HG03432 (cell line): ENCODE measurements around the gene SMARCB1.

ENCODE experiments used
- ATAC-seq: cut with Tn5 transposase; IDR thresholded peaks from one replicate; pipeline ENCODE4 v1.9.1; 2021; ENCODE audit warnings: mild to moderate bottlenecking, moderate library complexity; ENCODE audit not compliant: unreplicated experiment

SMARCB1 gene

GRCh38 chr22:23779731-23780130 lies 7.0 kb upstream of the SMARCB1 start:
- ATAC-seq: no peak

- no peak for ATAC-seq
Measured at GRCh38 chr22:23780146-23780748, 6.5 kb upstream of the SMARCB1 start.

- no peak for ATAC-seq
Measured at GRCh38 chr22:23781065-23781464, 5.7 kb upstream of the SMARCB1 start.

- no peak for ATAC-seq
Measured at GRCh38 chr22:23781511-23782183, 5.1 kb upstream of the SMARCB1 start.

- ATAC-seq: no peak
Measured at GRCh38 chr22:23782252-23782651, 4.5 kb upstream of the SMARCB1 start.

- no peak for ATAC-seq
Measured at GRCh38 chr22:23782703-23783102, 4.1 kb upstream of the SMARCB1 start.

- ATAC-seq: no peak
Measured at GRCh38 chr22:23783265-23784150, 3.3 kb upstream of the SMARCB1 start.

- no peak for ATAC-seq
Measured at GRCh38 chr22:23784215-23784732, 2.5 kb upstream of the SMARCB1 start.

GRCh38 chr22:23786261-23786710 lies 480 bp upstream of the SMARCB1 start:
- no peak for ATAC-seq

- peak; percentile 18 for ATAC-seq
Measured at GRCh38 chr22:23787600-23787896, 782 bp downstream of the SMARCB1 start.

GRCh38 chr22:23787910-23788309 lies 1.1 kb downstream of the SMARCB1 start:
- ATAC-seq: no peak

GRCh38 chr22:23789121-23789520 lies 2.4 kb downstream of the SMARCB1 start:
- no peak for ATAC-seq

GRCh38 chr22:23789638-23790037 lies 2.9 kb downstream of the SMARCB1 start:
- ATAC-seq: no peak

- no peak for ATAC-seq
Measured at GRCh38 chr22:23790819-23791737, 4.3 kb downstream of the SMARCB1 start.

- no peak for ATAC-seq
Measured at GRCh38 chr22:23791738-23792645, 5.2 kb downstream of the SMARCB1 start.

- ATAC-seq: no peak
Measured at GRCh38 chr22:23793326-23793725, 6.6 kb downstream of the SMARCB1 start.

- ATAC-seq: no peak
Measured at GRCh38 chr22:23796461-23796860, 9.7 kb downstream of the SMARCB1 start.

- ATAC-seq: peak; percentile 58
Measured at GRCh38 chr22:23800297-23801237, 13.8 kb downstream of the SMARCB1 start.
